Cardiac fibroblast (primary cell): ENCODE data around the gene CLDN16.
A peak's percentile ranks its signal among the peaks of the same experiment; 100 is the strongest.

Source experiments
- DNase-seq, 2 donors: peaks; one replicate each; pipeline versions ENCODE4 v3.0.0 to v3.0.0-alpha.2; 2010; ENCODE audit warnings: low read depth in 2 of 2
- H3K4me3 ChIP-seq, 2 donors: replicated peaks in 1 of 2; 1 replicate in 1 of 2; 2 replicates in 1 of 2; pipeline ENCODE4 v1.5.1; 2011; ENCODE audit warnings: low read depth in 2 of 2, low read length in 2 of 2, mild to moderate bottlenecking in 2 of 2, moderate library complexity in 1 of 2
- TF ChIP-seq, protein P1 (sequence below): IDR thresholded peaks from one replicate; pipeline ENCODE4 v1.5.1; 2011; ENCODE audit warnings: low read depth, mild to moderate bottlenecking, low read length, inconsistent platforms

Gene CLDN16

GRCh38 chr3:190362258-190362657, 25.7 kb upstream of the CLDN16 start:
- TF ChIP-seq, protein P1, sequence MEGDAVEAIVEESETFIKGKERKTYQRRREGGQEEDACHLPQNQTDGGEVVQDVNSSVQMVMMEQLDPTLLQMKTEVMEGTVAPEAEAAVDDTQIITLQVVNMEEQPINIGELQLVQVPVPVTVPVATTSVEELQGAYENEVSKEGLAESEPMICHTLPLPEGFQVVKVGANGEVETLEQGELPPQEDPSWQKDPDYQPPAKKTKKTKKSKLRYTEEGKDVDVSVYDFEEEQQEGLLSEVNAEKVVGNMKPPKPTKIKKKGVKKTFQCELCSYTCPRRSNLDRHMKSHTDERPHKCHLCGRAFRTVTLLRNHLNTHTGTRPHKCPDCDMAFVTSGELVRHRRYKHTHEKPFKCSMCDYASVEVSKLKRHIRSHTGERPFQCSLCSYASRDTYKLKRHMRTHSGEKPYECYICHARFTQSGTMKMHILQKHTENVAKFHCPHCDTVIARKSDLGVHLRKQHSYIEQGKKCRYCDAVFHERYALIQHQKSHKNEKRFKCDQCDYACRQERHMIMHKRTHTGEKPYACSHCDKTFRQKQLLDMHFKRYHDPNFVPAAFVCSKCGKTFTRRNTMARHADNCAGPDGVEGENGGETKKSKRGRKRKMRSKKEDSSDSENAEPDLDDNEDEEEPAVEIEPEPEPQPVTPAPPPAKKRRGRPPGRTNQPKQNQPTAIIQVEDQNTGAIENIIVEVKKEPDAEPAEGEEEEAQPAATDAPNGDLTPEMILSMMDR = no peak
- H3K4me3 ChIP-seq = no peak overlapping the region
- no peak for DNase-seq

GRCh38 chr3:190366133-190366532, 21.8 kb upstream of the CLDN16 start:
- DNase-seq = peak; percentile 36 to 53
- H3K4me3 ChIP-seq = no peak overlapping the region
- TF ChIP-seq, protein P1 = no peak

GRCh38 chr3:190368881-190369280, 19.1 kb upstream of the CLDN16 start:
- TF ChIP-seq, protein P1 = no peak
- DNase-seq = no peak
- H3K4me3 ChIP-seq = no peak overlapping the region

GRCh38 chr3:190369668-190370295, 18.2 kb upstream of the CLDN16 start:
- TF ChIP-seq, protein P1 = no peak
- peak in 1 of 2 donors; percentile 52 for DNase-seq

DNA sequence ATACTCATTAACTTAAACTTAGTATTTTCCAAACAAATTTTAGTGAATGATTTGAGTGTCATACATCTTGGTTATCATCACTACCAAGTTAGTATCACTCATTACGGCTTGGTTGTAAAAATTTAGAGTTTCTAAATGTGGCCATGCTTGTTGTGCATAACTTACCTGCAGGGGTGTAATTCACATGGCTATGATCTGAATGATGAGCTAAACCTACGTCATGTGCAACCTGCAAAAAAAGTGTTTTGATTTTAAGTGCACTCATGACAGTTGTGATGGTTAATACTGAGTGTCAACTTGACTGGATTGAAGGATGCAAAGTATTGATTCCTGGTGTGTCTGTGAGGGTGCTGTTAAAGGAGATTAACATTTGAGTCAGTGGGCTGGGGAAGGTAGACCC, 17.6 kb upstream of the CLDN16 start:
- TF ChIP-seq, protein P1 = no peak
- no peak for DNase-seq
- no peak overlapping the region for H3K4me3 ChIP-seq

More at GRCh38 chr3:190369668-190370295, 18.2 kb upstream of the CLDN16 start:
- no peak overlapping the region for H3K4me3 ChIP-seq

DNA sequence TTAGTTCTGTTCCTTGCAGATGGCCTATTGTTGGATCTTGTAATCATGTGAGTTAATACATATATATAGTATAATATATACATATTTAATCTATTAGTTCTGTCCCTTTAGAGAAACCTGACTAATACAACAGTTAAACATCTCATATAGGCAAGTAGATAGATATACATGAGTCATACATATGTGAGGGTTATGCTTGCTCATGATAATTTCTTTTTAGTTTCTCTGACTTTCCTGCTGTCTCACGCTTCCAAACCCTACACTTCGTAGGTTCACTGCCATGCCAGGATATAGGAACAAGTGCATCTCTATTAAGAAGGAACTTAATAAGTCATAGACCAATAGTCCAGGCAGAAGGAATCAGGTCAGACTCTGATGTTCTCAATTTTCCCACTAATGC, 16.8 kb upstream of the CLDN16 start:
- no peak for DNase-seq
- H3K4me3 ChIP-seq = no peak overlapping the region
- TF ChIP-seq, protein P1 = no peak

DNA sequence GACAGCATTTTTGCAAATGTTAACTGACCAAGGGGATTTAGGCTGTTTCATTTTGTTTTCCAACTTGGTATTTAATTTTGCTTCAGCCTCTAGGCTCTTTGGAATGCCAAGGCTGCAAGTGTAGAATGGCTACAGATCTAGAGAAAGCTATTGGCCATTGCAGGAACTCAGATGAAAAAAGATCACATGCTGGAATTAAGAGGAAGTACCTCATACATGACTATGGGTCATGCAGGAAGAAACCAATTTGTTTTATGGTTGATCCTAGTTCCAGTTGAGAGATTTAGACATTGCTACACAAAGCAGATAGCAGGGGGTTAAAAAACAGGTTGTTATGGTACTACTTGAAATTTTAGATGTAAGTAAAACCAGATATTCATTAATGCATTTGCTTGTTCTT, 12.7 kb upstream of the CLDN16 start:
- H3K4me3 ChIP-seq = no peak overlapping the region
- DNase-seq = no peak

More for the DNA sequence above, 12.7 kb upstream of the CLDN16 start:
- TF ChIP-seq, protein P1 = no peak
